ENCODE data around the gene FOXN1.

The FOXN1 gene

GRCh38 chr17:28527859-28528258 is 21.7 kb downstream of the FOXN1 start:
- no peak for FAIRE-seq

DNA sequence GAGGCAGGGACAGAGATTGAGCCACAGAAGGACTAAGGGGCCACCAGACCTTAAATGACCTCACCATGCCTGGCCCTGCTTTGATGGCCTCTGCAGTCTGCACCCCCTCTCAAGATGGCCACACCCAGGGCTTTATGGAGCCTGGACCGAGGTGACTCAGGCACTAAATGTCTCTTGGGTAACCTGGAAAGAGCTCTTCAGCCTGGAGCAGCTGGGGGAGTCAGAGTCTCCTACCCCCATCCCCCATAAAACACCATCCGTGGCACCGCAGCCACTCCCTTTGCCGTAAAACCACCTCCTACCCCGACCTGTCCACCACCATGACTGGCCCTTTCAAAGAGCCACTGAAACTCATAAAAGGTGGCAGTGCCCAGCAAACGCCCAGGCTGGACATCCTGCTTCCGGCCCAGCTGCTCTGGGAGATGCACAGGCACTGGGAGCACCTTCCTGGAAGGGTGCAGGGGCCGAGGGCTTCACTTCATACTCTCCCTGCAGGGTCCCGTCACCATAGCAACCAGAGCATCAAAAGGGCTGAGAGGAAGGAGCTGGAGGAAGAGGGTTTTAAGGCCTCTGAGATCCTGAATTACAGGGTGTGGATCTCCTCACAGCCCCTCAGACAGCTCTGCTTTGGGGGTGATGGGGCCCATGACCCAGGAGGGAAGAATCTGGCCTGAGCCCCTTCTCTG is 22.3 kb downstream of the FOXN1 start:
- FAIRE-seq = no peak

DNA sequence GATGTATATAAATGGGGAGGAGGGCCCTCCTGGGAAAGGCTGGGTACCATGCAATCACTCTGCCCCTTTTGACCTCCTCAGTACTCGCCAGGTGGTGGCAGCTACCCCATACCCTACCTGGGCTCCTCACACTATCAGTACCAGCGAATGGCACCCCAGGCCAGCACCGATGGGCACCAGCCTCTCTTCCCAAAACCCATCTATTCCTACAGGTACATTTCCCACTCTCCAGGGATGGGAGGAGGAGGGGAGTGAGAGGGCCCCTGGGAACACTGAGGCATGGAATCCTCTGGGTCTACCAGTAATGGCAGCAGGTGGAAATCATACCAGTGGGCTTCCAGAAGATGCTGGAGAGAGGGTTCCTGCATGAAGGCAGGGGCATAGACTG is 22.9 kb downstream of the FOXN1 start:
- FAIRE-seq = no peak

GRCh38 chr17:28530250-28530649 is 24.1 kb downstream of the FOXN1 start:
- FAIRE-seq = no peak

- FAIRE-seq = no peak
Observed at GRCh38 chr17:28530926-28531325, 24.8 kb downstream of the FOXN1 start.

GRCh38 chr17:28532050-28532960 is 26.2 kb downstream of the FOXN1 start:
- no peak for FAIRE-seq

GRCh38 chr17:28533091-28533807 is 27.1 kb downstream of the FOXN1 start:
- no peak for FAIRE-seq

- FAIRE-seq = no peak
Observed at GRCh38 chr17:28534740-28535375, 28.7 kb downstream of the FOXN1 start.

- no peak for FAIRE-seq
Observed at GRCh38 chr17:28536532-28537218, 30.5 kb downstream of the FOXN1 start.

DNA sequence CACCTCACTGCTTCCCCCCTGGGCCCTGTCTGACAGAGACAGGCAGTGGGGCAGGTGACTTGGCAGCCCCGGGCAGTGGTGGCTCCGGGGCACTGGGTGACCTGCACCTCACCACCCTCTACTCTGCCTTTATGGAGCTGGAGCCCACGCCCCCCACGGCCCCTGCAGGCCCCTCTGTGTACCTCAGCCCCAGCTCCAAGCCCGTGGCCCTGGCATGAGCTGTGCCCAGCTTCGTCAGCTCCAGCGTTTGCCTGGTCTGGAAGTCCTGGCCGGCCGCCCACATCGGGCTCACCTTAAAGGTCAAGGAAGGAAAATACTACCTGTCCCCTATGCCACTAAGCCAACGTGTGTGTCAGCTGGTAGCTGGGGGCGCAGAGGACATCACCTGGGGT is 31.1 kb downstream of the FOXN1 start:
- no peak for FAIRE-seq

GRCh38 chr17:28538296-28538895 is 32.2 kb downstream of the FOXN1 start:
- no peak for FAIRE-seq

- no peak for FAIRE-seq
Observed at GRCh38 chr17:28540231-28540630, 34.1 kb downstream of the FOXN1 start.

DNA sequence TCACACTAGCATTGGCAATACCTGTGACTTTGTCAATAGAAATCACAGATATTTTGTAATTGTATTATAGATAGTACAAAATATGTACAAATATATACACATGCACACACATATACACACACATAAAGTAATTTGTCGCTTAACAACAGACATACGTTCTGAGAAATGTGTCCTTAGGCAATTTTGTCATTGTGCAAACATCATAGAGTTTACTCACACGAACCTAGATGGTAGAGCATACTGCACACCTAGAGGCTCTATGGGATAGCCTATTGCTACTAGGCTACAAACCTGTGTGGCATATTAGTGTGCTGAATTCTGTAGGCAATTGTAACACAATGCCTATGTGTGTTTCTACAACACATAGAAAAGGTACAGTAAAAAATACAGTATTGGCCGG is 35.3 kb downstream of the FOXN1 start:
- FAIRE-seq = no peak

GRCh38 chr17:28544402-28545140 is 38.4 kb downstream of the FOXN1 start:
- no peak for FAIRE-seq

DNA sequence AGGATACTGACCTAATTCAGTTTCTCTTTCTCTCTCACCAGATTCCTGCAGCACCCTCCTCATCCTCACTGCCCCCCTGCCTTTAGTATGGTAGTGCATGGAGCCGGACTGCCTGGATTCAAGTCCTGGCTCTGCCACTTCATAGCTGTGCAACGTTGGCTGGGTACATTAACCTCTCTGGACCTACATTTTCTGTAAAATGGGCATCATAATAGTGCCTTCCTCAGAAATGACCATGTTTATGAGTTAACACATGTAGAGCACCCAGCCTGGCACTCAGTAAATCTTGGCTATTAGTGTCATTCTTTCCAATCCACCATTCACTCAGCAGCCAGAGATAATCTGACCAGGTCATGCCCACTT is 39.0 kb downstream of the FOXN1 start:
- no peak for FAIRE-seq

DNA sequence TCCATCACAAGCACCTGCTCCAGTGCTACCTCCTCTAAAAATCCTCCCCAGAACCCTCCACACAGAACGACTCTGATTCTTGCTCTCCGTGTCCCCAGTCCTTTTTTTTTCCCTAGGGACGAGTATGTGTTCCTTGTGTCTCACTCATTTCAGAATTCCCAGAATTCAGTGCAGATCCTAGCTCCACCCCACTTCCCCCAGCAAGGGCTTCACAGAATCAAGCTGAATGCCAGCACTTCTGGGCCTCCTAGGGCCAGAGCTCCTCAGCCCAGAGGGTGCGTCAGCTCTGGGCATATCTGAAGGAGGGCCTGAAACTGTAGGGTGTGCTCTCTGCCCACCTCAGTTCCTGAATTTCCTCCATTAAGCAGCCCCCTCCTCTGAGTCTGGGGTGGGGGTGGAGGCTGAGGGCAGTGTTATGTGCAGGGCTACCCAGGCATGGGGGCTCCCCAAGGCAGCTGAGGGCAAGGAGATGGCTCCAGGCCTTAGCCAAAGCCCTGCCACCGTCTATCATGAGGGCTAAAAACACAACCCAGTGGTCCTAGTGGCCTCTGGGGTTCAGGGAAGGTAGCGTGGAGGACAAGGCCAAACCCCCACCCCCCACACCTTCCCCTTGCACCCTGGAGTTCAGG is 39.8 kb downstream of the FOXN1 start:
- no peak for FAIRE-seq

DNA sequence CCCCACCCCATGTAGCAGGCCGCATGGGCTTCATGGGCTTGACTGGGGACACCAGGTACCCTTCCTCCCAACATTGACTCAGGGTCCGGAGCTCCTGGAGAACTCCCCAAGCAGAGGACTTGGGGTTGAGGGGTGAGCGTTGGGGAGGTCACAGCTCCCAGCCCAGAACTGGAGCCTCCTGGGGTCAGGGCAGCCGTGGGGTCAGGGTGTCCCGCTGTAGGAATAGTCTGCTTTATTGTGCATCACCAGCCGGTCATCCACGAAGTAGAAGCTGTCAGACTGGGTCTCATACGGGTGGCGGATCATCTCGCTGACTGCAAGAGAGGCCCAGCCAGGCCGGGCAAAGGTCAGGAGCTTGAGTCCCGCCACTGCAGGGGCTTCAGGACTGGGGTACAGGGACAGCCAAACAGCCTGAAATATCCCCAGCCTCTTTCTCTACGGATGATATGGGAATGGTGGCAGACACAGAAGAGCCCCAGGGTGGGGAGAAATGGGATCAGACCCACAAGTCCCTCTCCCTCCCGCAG is 41.0 kb downstream of the FOXN1 start:
- no peak for FAIRE-seq

DNA sequence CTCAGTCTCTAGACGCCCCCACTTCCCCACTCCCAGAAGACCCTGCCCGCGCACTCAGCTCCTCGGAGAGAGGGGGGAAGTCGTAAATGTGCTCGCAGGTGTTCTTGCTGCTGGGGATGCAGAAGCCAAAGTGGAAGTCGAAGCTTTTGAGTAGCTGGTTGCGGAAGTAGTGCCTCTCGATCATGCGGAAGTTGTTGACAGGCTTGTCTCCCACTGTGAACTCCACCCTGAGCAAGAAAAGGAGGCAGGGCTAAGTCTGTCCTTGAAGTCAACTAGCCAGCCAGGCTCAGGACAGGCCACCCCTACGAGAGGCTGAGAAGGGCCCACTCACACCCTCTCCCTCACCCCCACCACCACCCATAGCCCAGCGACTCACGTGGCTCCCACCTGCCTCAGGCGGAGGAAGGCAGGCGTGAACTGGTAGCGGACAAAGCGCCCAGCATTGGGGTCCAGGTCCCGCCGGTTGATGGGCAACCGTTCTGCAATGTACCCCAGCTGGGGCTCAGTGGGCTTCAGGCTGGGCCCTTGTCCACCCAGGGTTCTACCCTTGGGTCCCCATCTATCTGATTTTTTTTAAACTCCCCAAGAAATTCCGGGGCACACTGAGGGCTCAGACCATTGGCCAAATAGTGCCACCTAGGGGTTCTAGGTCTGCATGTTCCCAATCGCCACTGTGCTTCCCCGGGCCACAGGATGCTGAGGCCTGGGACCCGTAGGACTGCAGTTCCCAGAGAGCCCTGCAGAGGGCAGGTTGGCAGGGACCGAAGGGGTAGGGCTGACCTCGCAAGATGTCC is 41.7 kb downstream of the FOXN1 start:
- FAIRE-seq = no peak

DNA sequence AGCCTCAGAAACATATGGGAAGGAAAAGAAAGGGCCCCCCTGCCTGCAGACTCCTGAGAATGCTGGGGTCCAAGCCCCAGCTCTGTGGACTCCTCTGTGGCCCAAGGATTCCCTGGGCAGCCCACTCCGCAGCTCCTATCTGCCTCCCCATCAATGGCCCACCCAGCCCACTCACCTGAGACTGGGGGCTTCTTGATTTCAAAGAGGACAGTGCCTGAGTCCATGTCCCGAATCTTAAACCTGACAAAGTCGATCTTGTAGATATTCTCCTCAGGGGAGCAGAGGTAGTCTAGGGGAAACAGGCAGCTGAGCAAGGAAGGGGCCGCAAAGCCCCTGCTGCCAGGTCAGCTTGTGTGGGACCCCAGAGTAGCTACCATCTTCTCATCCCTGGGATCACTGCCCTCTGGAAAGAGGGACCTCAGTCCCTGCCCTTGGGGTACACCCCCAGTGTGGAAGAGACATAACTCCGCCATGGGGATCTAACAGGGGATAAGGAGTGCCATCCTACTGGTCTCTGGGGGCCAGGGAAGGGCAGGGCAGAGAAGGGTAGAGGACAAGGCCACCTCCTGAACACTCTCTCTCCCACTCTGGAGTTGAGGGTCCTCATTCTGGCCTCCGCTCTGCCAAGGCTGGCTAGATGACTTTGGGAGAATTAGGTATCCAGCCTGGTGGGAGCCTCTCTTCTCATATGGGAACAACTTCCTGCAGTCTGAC is 42.4 kb downstream of the FOXN1 start:
- FAIRE-seq = no peak

Data from colon (tissue), 2 donors.